HepG2 (cell line): ENCODE measurements around the gene DDTL. TPM values are rescaled to one million over a fixed set of nuclear protein-coding genes. Genes with fewer than 3 reads are reported as not detected.

Experiments
- ATAC-seq: fragments of 200-7000 bp; cut with Tn5 transposase; 3 replicates; pipeline ENCODE4 v1.9.1; 2020; ENCODE audit warnings: mild to moderate bottlenecking, moderate library complexity
- BruUV-seq: library from RNA; stranded (reverse); fragments of 400-500 nt; replicated peaks from 2 replicates; lab custom pipeline; 2021; lab: Mats Ljungman, UMichigan
- CTCF ChIA-PET: fragments of 300-600 bp; formaldehyde crosslinking; extraction: SDS; loops from one replicate; lab custom pipeline; 2021; ENCODE audit warnings: low total read pairs, inconsistent platforms, low intra/inter-chr PET ratio; lab: Yijun Ruan, JAX
- POLR2A ChIA-PET: fragments of 350-600 bp; sonication (Branson Sonifier 250); formaldehyde crosslinking; loops from one replicate; lab custom pipeline; 2020; ENCODE audit warnings: antibody characterized with exemption, inconsistent platforms; lab: Yijun Ruan, JAX
- DNase-seq: peaks from one replicate; pipeline ENCODE4 v3.0.0-alpha.2; 2015; ENCODE audit warnings: low spot score
- FAIRE-seq: peaks from 3 replicates; lab custom pipeline; 2011; peaks lifted over from hg19 to GRCh38; lab: Jason Lieb, UNC
- H2AFZ ChIP-seq: one replicate; pipeline ENCODE4 v1.6.1; 2011; ENCODE audit warnings: low read length, inconsistent platforms
- H3K27ac ChIP-seq: fragments of 300-600 bp; 3 replicates; pipeline ENCODE4 v1.8.0; 2011; ENCODE audit warnings: mixed run types, mild to moderate bottlenecking, mixed read lengths, low read length, inconsistent platforms; ENCODE audit not compliant: insufficient read depth; ENCODE audit errors: extremely low read length
- H3K27me3 ChIP-seq, 2 experiments: fragments of 200-600 bp in 1 of 2; 2 replicates in 1 of 2; 3 replicates in 1 of 2; pipeline versions ENCODE4 v1.6.0 to v1.8.0; 2011; ENCODE audit warnings: low read length in 2 of 2, mild to moderate bottlenecking in 2 of 2, moderate library complexity in 2 of 2, inconsistent platforms in 1 of 2; ENCODE audit not compliant: insufficient read depth in 2 of 2, control insufficient read depth in 1 of 2
- H3K36me3 ChIP-seq, 2 experiments: fragments of 200-600 bp in 1 of 2; replicated peaks in 1 of 2; 2 replicates in 1 of 2; 3 replicates in 1 of 2; pipeline versions ENCODE4 v1.5.1 to v1.8.0; 2011; ENCODE audit warnings: low read length in 2 of 2, inconsistent platforms in 1 of 2; ENCODE audit not compliant: insufficient read depth in 2 of 2, control insufficient read depth in 1 of 2
- H3K4me1 ChIP-seq: 2 replicates; pipeline ENCODE4 v1.5.1; 2012; ENCODE audit warnings: low read length, inconsistent platforms; ENCODE audit not compliant: insufficient read depth
- H3K4me2 ChIP-seq: 2 replicates; pipeline ENCODE4 v1.6.0; 2011; ENCODE audit warnings: low read depth, low read length, inconsistent platforms
- H3K4me3 ChIP-seq, 3 experiments: fragments of 200-600 bp in 1 of 3; sonication (generic), shearing (Covaris generic) in 1 of 3; replicated peaks in 1 of 3; 2 replicates each; pipeline ENCODE4 v1.5.1; 2011 to 2016; ENCODE audit warnings: low read length in 3 of 3, inconsistent platforms in 2 of 3, low read depth in 2 of 3, mild to moderate bottlenecking in 2 of 3, control low read depth in 1 of 3, mixed read lengths in 1 of 3; ENCODE audit not compliant: insufficient read depth in 1 of 3
- H3K79me2 ChIP-seq: one replicate; pipeline ENCODE4 v1.6.1; 2011; ENCODE audit warnings: low read length, inconsistent platforms; ENCODE audit not compliant: insufficient read depth
- H3K9ac ChIP-seq: 2 replicates; pipeline ENCODE4 v1.6.0; 2011; ENCODE audit warnings: mild to moderate bottlenecking, low read depth, low read length, inconsistent platforms; ENCODE audit not compliant: insufficient read depth
- H3K9me3 ChIP-seq: 2 replicates; pipeline ENCODE4 v1.5.1; 2012; ENCODE audit warnings: mild to moderate bottlenecking, low read length
- H4K20me1 ChIP-seq: 2 replicates; pipeline ENCODE4 v1.6.0; 2011; ENCODE audit warnings: inconsistent platforms, mild to moderate bottlenecking, low read length, moderate library complexity; ENCODE audit not compliant: insufficient read depth
- AGO2 ChIP-seq: fragments of 200-400 bp; formaldehyde crosslinking; optimal IDR thresholded peaks from 2 replicates; pipeline ENCODE3; 2017; ENCODE audit warnings: mild to moderate bottlenecking, low read depth, low read length, moderate library complexity
- AHR ChIP-seq: IDR thresholded peaks from 2 replicates; pipeline ENCODE4 v1.6.1; 2018; ENCODE audit warnings: missing genetic modification reagents, missing compliant biosample characterization
- GPBP1L1 ChIP-seq: sonication (generic); formaldehyde crosslinking; IDR thresholded peaks from 2 replicates; pipeline ENCODE4 v1.5.0; 2020; ENCODE audit warnings: mild to moderate bottlenecking, missing genetic modification reagents
- HNRNPL ChIP-seq: fragments of 200-400 bp; formaldehyde crosslinking; IDR thresholded peaks from 2 replicates; pipeline ENCODE4 v1.6.1; 2017; ENCODE audit warnings: mild to moderate bottlenecking, low read depth, low read length
- RXRA ChIP-seq: sonication (generic); formaldehyde crosslinking; IDR thresholded peaks from 2 replicates; pipeline ENCODE4 v1.5.1; 2020; ENCODE audit warnings: missing genetic modification reagents
- SMAD9 ChIP-seq: sonication (generic); formaldehyde crosslinking; IDR thresholded peaks from 2 replicates; pipeline ENCODE4 v1.5.1; 2020; ENCODE audit warnings: mild to moderate bottlenecking, missing genetic modification reagents
- XRCC5 ChIP-seq: fragments of 200-400 bp; formaldehyde crosslinking; optimal IDR thresholded peaks from 2 replicates; pipeline ENCODE3; 2017; ENCODE audit warnings: mild to moderate bottlenecking, low read length
- ZNF883 ChIP-seq: sonication (generic); formaldehyde crosslinking; IDR thresholded peaks from 2 replicates; pipeline ENCODE4 v1.5.1; 2020; ENCODE audit warnings: mild to moderate bottlenecking, missing genetic modification reagents; ENCODE audit errors: not compliant biosample characterization
- WGBS: methylation state at CpG from one replicate; pipeline ENCODE4 v1.1.6; 2017; ENCODE audit warnings: low lambda C conversion rate; 5-methylcytosine and 5-hydroxymethylcytosine counted together
- in situ Hi-C: cut with HindIII; loops from 2 replicates; pipeline ENCODE4 v1.10.0; 2017; ENCODE audit warnings: low pct_unique_long_range_greater_than_20kb; ENCODE audit not compliant: extremely low pct_ligation_motif_present
- intact Hi-C: fragments of 100-400 bp; cut with micrococcal nuclease; formaldehyde crosslinking; loops from one replicate; pipeline ENCODE4 v1.10.0; 2022; ENCODE audit not compliant: unreplicated experiment
- polyA plus RNA-seq, 8 experiments: library from polyadenylated mRNA; depleted of rRNA in 3 of 8; stranded (reverse) in 7 of 8; unstranded in 1 of 8; fragments of >200 nt; fragmentation: Illumina TruSeq in 4 of 8; extraction: Trizol in 4 of 8; gene quantifications; 2 replicates each; pipeline versions ENCODE4 v1.2.1 to v1.2.3, GENCODE V29; 2011 to 2016; ENCODE audit warnings: low read depth in 4 of 8, missing spikeins in 1 of 8, mixed read lengths in 1 of 8; ENCODE audit not compliant: insufficient read depth in 1 of 8
- total RNA-seq, 5 experiments: library from RNA; depleted of rRNA; stranded (reverse); fragments of >200 nt; fragmentation: Illumina TruSeq; extraction: Trizol; gene quantifications; 2 replicates each; pipeline ENCODE4 v1.2.3, GENCODE V29; 2016; ENCODE audit warnings: low read depth in 1 of 5

The DDTL gene
- total and polyA plus RNA-seq, 2 of the 13 experiments (the other 11 are each of a cell fraction or from before 2014, with no cell fraction given): 0.31 TPM; not detected in 1

- Histone ChIP-seq H3K36me3 (no peaks in the 10 kb centered on the region), H3K79me2 (peaks cover under 1% of the 10 kb centered on the region), H3K4me2 (no peak overlapping the region), H3K4me1 (peaks cover 87% of the 10 kb centered on the region), H3K4me3 (no peak overlapping the region), H4K20me1 (no peaks in the 10 kb centered on the region), H3K27me3 (no peaks in the 10 kb centered on the region; a peak in 1 of 5 replicates), H3K9me3 (no peaks in the 10 kb centered on the region), H2AFZ (no peak overlapping the region), H3K9ac (no peak overlapping the region), H3K27ac (no peak overlapping the region)
- FAIRE-seq: no peak
- no peak for DNase-seq
- no TSS peak for BruUV-seq
- POLR2A ChIA-PET: no interaction called here
- in situ Hi-C loops (loop anchor here (5.0 kb wide), 1 partner anchor 69 kb away; no protein-coding TSS in a partner anchor), intact Hi-C loops (no loop called here)
- 0 out of 2 replicates have a peak, but pooled peaks have one; percentile 17 for TF ChIP-seq HNRNPL
- peak; percentile 6 for TF ChIP-seq XRCC5
- no peak for TF ChIP-seq AHR
- no peak for TF ChIP-seq GPBP1L1 (CRISPR knock-in tag)
- TF ChIP-seq SMAD9 (CRISPR knock-in tag): 0 out of 2 replicates have a peak, but pooled peaks have one; percentile 27
- peak; percentile 73 for TF ChIP-seq AGO2
- 0 out of 2 replicates have a peak, but pooled peaks have one; percentile 26 for TF ChIP-seq RXRA (CRISPR knock-in tag)
- peak; percentile 56 for TF ChIP-seq ZNF883 (CRISPR knock-in tag)
- no peak for ATAC-seq
- CTCF ChIA-PET: no interaction called here
- 56% methylated on average over 6 of the region's 10 CpGs for WGBS
Measured at GRCh38 chr22:24006207-24006913, 39.7 kb downstream of the DDTL start.
